Caco-2 (cell line): Measurements from ENCODE around the gene SMCO2. TPM values are rescaled to one million over a fixed set of nuclear protein-coding genes. Genes with fewer than 3 reads are reported as not detected.

Source experiments
- Bru-seq: library from RNA; stranded (reverse); fragments of 400-500 nt; gene quantifications from one replicate; lab custom pipeline; 2021; lab: Mats Ljungman, UMichigan
- BruChase-seq, 2 experiments: library from RNA; stranded (reverse); fragments of 400-500 nt; gene quantifications; one replicate each; lab custom pipeline; 2021; lab: Mats Ljungman, UMichigan
- BruUV-seq: library from RNA; stranded (reverse); fragments of 400-500 nt; replicated peaks from 2 replicates; lab custom pipeline; 2021; lab: Mats Ljungman, UMichigan
- CTCF ChIA-PET: fragments of 300-600 bp; sonication (Branson Sonifier 250); formaldehyde crosslinking; loops from one replicate; lab custom pipeline; 2022; ENCODE audit warnings: antibody characterized with exemption; lab: Charles Lee
- POLR2A ChIA-PET: fragments of 300-600 bp; sonication (Branson Sonifier 250); formaldehyde crosslinking; loops from one replicate; lab custom pipeline; 2022; ENCODE audit warnings: antibody characterized with exemption; lab: Charles Lee
- DNase-seq, 2 experiments: peaks; one replicate each; pipeline versions ENCODE4 v3.0.0 to v3.0.0-alpha.2; 2020 to 2022
- H3K27me3 ChIP-seq: replicated peaks from 2 replicates; pipeline ENCODE4 v1.6.0; 2011; ENCODE audit warnings: low read length; ENCODE audit not compliant: control insufficient read depth, insufficient read depth
- H3K36me3 ChIP-seq: 2 replicates; pipeline ENCODE4 v1.5.1; 2011; ENCODE audit warnings: low read length; ENCODE audit not compliant: control insufficient read depth, insufficient read depth
- H3K4me1 ChIP-seq: fragments of 250-450 bp; sonication (Bioruptor Pico); 2 replicates; pipeline ENCODE4 v1.5.1; 2020; ENCODE audit warnings: mild to moderate bottlenecking
- H3K4me3 ChIP-seq: 2 replicates; pipeline ENCODE4 v1.5.1; 2011; ENCODE audit warnings: low read depth, mild to moderate bottlenecking, control low read depth, low read length
- H3K9me3 ChIP-seq: fragments of 250-450 bp; sonication (Bioruptor Pico); 2 replicates; pipeline ENCODE4 v1.5.1; 2020; ENCODE audit warnings: mild to moderate bottlenecking, moderate library complexity
- H3K27ac Mint-ChIP-seq: one replicate; pipeline ENCODE4 v1.8.0; 2022; ENCODE audit warnings: mixed read lengths; ENCODE audit not compliant: unreplicated experiment
- H3K27me3 Mint-ChIP-seq: one replicate; pipeline ENCODE4 v1.8.0; 2022; ENCODE audit warnings: mixed read lengths; ENCODE audit not compliant: insufficient read depth, unreplicated experiment
- H3K36me3 Mint-ChIP-seq: one replicate; pipeline ENCODE4 v1.8.0; 2022; ENCODE audit warnings: mild to moderate bottlenecking, mixed read lengths; ENCODE audit not compliant: insufficient read depth, unreplicated experiment
- H3K4me1 Mint-ChIP-seq: one replicate; pipeline ENCODE4 v1.8.0; 2022; ENCODE audit warnings: low read depth, mixed read lengths; ENCODE audit not compliant: unreplicated experiment
- H3K4me3 Mint-ChIP-seq: one replicate; pipeline ENCODE4 v1.8.0; 2022; ENCODE audit warnings: mild to moderate bottlenecking, moderate library complexity, mixed read lengths; ENCODE audit not compliant: unreplicated experiment
- H3K9me3 Mint-ChIP-seq: one replicate; pipeline ENCODE4 v1.8.0; 2022; ENCODE audit warnings: mixed read lengths; ENCODE audit not compliant: unreplicated experiment
- intact Hi-C: fragments of 100-400 bp; cut with micrococcal nuclease; formaldehyde crosslinking; loops from one replicate; pipeline ENCODE4 v1.10.0; 2022; ENCODE audit not compliant: unreplicated experiment
- long read RNA-seq: library from polyadenylated mRNA; stranded (forward); transcript quantifications from one replicate; pipeline ENCODE4 v2.0.0, GENCODE V29; 2022
- total RNA-seq: library from RNA; stranded (reverse); gene quantifications from 2 replicates; pipeline ENCODE4 v1.2.3, GENCODE V29; 2022
- TF ChIP-seq, protein P1 (sequence below), 2 experiments: fragments of 200-600 bp in 1 of 2; IDR thresholded peaks; 1 replicate in 1 of 2; 2 replicates in 1 of 2; pipeline versions ENCODE4 v1.5.1 to v1.8.0; 2011 to 2022; ENCODE audit warnings: antibody characterized with exemption in 1 of 2, control low read depth in 1 of 2, inconsistent platforms in 1 of 2, low read depth in 1 of 2, low read length in 1 of 2, mild to moderate bottlenecking in 1 of 2, moderate library complexity in 1 of 2; ENCODE audit not compliant: insufficient read depth in 1 of 2, severe bottlenecking in 1 of 2, unreplicated experiment in 1 of 2

SMCO2 gene
- 0.93 and 1.2 TPM in 2 replicates for total RNA-seq
- Bru-seq, nascent RNA, result percentile 30 among the genes with signal in this experiment
- percentile 40 among the genes with signal in this experiment for BruChase-seq, experiment 1, labeled RNA remaining after a 2-hour chase
- percentile 36 among the genes with signal in this experiment for BruChase-seq, experiment 2, labeled RNA remaining after a 6-hour chase
- long read RNA-seq, result 0 reads

DNA sequence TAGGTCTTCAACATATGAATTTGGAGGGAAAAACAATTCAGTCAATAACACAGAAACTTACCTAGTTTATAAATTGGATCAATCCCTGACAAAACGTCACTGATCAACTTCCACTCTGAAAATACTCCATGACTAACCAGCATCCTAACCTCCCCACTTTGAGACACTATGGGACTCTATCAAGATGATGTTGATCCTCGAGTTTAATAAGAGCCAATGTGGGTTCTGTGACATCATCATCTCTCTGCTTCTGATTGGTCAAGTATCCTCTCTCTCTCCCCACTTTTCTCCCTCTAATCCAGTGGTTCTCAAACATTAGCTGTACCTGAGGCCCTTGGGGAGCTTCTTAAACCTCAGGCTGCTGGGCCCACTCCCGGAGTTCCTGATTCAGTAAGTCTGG is at the start of gene SMCO2:
TSS of gene SMCO2 (plus strand) at position 301 of the 400 bp plus-strand sequence. CDS start 23,896 bp downstream, outside the sequence.
- Histone ChIP-seq H3K4me3 (no peak within 1 kb of the TSS), H3K27me3 (no peaks in the 10 kb centered on the region), H3K9me3 (peaks cover 7% of the 10 kb centered on the region; the same call in 1 of the 2 replicates), H3K4me1 (peaks cover 16% of the 10 kb centered on the region), H3K36me3 (no peaks in the 10 kb centered on the region)
- no TSS peak for BruUV-seq
- H3K4me3 Mint-ChIP-seq, result no peak within 1 kb of the TSS
- ChIA-PET CTCF (no interaction called here), POLR2A (no interaction called here)
- H3K36me3 Mint-ChIP-seq, result no peaks in the 10 kb centered on the region
- peaks cover 15% of the 10 kb centered on the region for H3K9me3 Mint-ChIP-seq
- peaks cover 2% of the 10 kb centered on the region for H3K4me1 Mint-ChIP-seq
- DNase-seq, result no peak
- intact Hi-C loops, result no loop called here
- no peaks in the 10 kb centered on the region for H3K27me3 Mint-ChIP-seq
- TF ChIP-seq, protein P1, sequence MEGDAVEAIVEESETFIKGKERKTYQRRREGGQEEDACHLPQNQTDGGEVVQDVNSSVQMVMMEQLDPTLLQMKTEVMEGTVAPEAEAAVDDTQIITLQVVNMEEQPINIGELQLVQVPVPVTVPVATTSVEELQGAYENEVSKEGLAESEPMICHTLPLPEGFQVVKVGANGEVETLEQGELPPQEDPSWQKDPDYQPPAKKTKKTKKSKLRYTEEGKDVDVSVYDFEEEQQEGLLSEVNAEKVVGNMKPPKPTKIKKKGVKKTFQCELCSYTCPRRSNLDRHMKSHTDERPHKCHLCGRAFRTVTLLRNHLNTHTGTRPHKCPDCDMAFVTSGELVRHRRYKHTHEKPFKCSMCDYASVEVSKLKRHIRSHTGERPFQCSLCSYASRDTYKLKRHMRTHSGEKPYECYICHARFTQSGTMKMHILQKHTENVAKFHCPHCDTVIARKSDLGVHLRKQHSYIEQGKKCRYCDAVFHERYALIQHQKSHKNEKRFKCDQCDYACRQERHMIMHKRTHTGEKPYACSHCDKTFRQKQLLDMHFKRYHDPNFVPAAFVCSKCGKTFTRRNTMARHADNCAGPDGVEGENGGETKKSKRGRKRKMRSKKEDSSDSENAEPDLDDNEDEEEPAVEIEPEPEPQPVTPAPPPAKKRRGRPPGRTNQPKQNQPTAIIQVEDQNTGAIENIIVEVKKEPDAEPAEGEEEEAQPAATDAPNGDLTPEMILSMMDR (IDR thresholded peaks at IDR 0.05; ENCODE audit: insufficient read depth in 1 of 2, low read depth in 1 of 2, low read length in 1 of 2, severe bottlenecking in 1 of 2, unreplicated experiment in 1 of 2), result no peak
- peak within 1 kb of the TSS; percentile 1 for H3K27ac Mint-ChIP-seq

DNA sequence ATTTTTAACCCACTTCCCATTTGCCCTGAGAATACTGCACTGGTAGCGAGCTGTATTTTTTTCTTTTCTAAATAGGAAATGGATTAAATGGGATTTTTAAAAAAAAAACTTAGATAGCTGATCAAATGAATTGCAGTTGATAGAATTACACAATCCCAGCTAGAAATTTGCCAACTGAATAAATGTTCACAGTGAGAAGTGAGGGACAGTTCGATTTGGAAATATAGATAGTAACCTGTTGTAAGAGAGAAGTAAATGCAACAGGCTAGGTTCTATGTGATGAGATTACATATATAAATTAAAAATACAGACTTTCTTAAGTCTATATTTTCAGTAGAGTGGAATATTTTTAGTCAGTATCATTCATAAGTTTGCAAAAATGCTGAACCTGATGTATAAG is 48.1 kb upstream of the SMCO2 start:
- POLR2A ChIA-PET, result no interaction called here
- Mint-ChIP-seq H3K9me3 (no peaks in the 10 kb centered on the region), H3K27ac (no peak overlapping the region), H3K36me3 (peaks cover 13% of the 10 kb centered on the region), H3K4me3 (no peak overlapping the region), H3K27me3 (no peaks in the 10 kb centered on the region), H3K4me1 (no peaks in the 10 kb centered on the region)
- intact Hi-C loops, result no loop called here
- DNase-seq, result no peak
- no peaks in the 10 kb centered on the region for H3K4me1 ChIP-seq
- H3K36me3 ChIP-seq, result no peaks in the 10 kb centered on the region; the same call in 1 of the 2 replicates
- TF ChIP-seq, protein P1 (IDR thresholded peaks at IDR 0.05; ENCODE audit: insufficient read depth in 1 of 2, low read depth in 1 of 2, low read length in 1 of 2, severe bottlenecking in 1 of 2, unreplicated experiment in 1 of 2), result no peak
- no peak overlapping the region for H3K4me3 ChIP-seq
- H3K27me3 ChIP-seq, result no peaks in the 10 kb centered on the region
- no TSS peak for BruUV-seq
- CTCF ChIA-PET, result no interaction called here
- no peaks in the 10 kb centered on the region for H3K9me3 ChIP-seq

DNA sequence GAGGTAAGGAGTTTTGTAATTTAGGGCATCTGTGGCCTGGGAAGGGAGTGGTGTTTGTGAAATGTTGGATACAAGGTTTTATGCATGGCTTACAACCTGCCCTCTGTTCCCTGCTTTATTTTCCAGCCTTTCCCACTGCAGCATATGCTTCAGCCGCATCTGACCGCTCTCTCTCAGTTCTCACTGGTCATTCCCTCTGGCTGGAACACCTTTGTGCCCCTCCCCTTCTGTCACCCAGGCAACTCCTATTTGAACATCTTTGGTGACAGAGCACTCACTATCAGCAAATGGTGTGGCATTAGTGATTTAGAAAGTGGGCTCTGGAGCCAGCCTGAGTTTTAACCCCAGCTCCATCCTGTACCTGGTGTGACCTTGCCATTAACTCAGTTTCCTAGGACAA is 47.5 kb upstream of the SMCO2 start:
- no peak overlapping the region for H3K27ac Mint-ChIP-seq
- no peaks in the 10 kb centered on the region for H3K9me3 ChIP-seq
- no peaks in the 10 kb centered on the region for H3K27me3 Mint-ChIP-seq
- H3K4me3 ChIP-seq, result no peak overlapping the region
- no TSS peak for BruUV-seq
- H3K36me3 ChIP-seq, result no peaks in the 10 kb centered on the region; the same call in 1 of the 2 replicates
- ChIA-PET CTCF (interaction anchor here (0.6 kb wide), 1 partner anchor 383 kb away, joined by 3 read pairs; no protein-coding TSS in a partner anchor), POLR2A (no interaction called here)
- H3K27me3 ChIP-seq, result no peaks in the 10 kb centered on the region
- TF ChIP-seq, protein P1 (IDR thresholded peaks at IDR 0.05; ENCODE audit: insufficient read depth in 1 of 2, low read depth in 1 of 2, low read length in 1 of 2, severe bottlenecking in 1 of 2, unreplicated experiment in 1 of 2), result no peak
- no peaks in the 10 kb centered on the region for H3K4me1 ChIP-seq
- no peaks in the 10 kb centered on the region for H3K4me1 Mint-ChIP-seq
- H3K4me3 Mint-ChIP-seq, result no peak overlapping the region
- no peak for DNase-seq
- peaks cover 19% of the 10 kb centered on the region for H3K36me3 Mint-ChIP-seq
- no peaks in the 10 kb centered on the region for H3K9me3 Mint-ChIP-seq
- intact Hi-C loops, result no loop called here
